Osteoblast (primary cell): ENCODE data around the gene CARTPT. TPM values are rescaled to one million over a fixed set of nuclear protein-coding genes. Genes with fewer than 3 reads are reported as not detected.

ENCODE experiments used
- DNase-seq: peaks from one replicate; pipeline ENCODE4 v3.0.0; 2011; ENCODE audit warnings: low spot score, mixed read lengths; ENCODE audit not compliant: insufficient read length; ENCODE audit errors: missing footprints
- H2AFZ ChIP-seq: 2 replicates; pipeline ENCODE4 v1.6.0; 2011; ENCODE audit warnings: mild to moderate bottlenecking, low read length
- H3K27ac ChIP-seq: 2 replicates; pipeline ENCODE4 v1.5.1; 2011; ENCODE audit warnings: mild to moderate bottlenecking, low read depth, low read length, moderate library complexity
- H3K27me3 ChIP-seq: 2 replicates; pipeline ENCODE4 v1.6.0; 2012; ENCODE audit warnings: mild to moderate bottlenecking, control low read depth, inconsistent platforms, low read length, moderate library complexity; ENCODE audit not compliant: insufficient read depth
- H3K36me3 ChIP-seq: 2 replicates; pipeline ENCODE4 v1.5.1; 2011; ENCODE audit warnings: mild to moderate bottlenecking, low read length, control low read depth, moderate library complexity; ENCODE audit not compliant: insufficient read depth
- H3K4me1 ChIP-seq: 2 replicates; pipeline ENCODE4 v1.5.1; 2011; ENCODE audit warnings: mild to moderate bottlenecking, low read length, control low read depth, moderate library complexity; ENCODE audit not compliant: insufficient read depth
- H3K4me2 ChIP-seq: 2 replicates; pipeline ENCODE4 v1.6.0; 2011; ENCODE audit warnings: mild to moderate bottlenecking, low read length; ENCODE audit not compliant: insufficient read depth
- H3K4me3 ChIP-seq: fragments of 200-600 bp; sonication (generic); 3 replicates; pipeline ENCODE4 v1.5.1; 2012; ENCODE audit warnings: mild to moderate bottlenecking, low read length, inconsistent platforms; ENCODE audit not compliant: insufficient read depth
- H3K79me2 ChIP-seq: 2 replicates; pipeline ENCODE4 v1.6.0; 2012; ENCODE audit warnings: mild to moderate bottlenecking, low read length, control low read depth, inconsistent platforms; ENCODE audit not compliant: insufficient read depth
- H3K9me3 ChIP-seq: 2 replicates; pipeline ENCODE4 v1.5.1; 2011; ENCODE audit warnings: low read depth, low read length, control low read depth
- H4K20me1 ChIP-seq: 2 replicates; pipeline ENCODE4 v1.6.0; 2012; ENCODE audit warnings: mild to moderate bottlenecking, low read length, control low read depth; ENCODE audit not compliant: insufficient read depth
- total RNA-seq: library from RNA; depleted of rRNA; stranded (reverse); fragments of >200 nt; gene quantifications from 2 replicates; pipeline ENCODE4 v1.2.3, GENCODE V29; 2012
- TF ChIP-seq, protein P1 (sequence below): IDR thresholded peaks from 2 replicates; pipeline ENCODE4 v1.5.1; 2011; ENCODE audit warnings: mild to moderate bottlenecking, low read depth, low read length, moderate library complexity; ENCODE audit errors: extremely low read depth

CARTPT gene
- not detected in 2 replicates for total RNA-seq

DNA sequence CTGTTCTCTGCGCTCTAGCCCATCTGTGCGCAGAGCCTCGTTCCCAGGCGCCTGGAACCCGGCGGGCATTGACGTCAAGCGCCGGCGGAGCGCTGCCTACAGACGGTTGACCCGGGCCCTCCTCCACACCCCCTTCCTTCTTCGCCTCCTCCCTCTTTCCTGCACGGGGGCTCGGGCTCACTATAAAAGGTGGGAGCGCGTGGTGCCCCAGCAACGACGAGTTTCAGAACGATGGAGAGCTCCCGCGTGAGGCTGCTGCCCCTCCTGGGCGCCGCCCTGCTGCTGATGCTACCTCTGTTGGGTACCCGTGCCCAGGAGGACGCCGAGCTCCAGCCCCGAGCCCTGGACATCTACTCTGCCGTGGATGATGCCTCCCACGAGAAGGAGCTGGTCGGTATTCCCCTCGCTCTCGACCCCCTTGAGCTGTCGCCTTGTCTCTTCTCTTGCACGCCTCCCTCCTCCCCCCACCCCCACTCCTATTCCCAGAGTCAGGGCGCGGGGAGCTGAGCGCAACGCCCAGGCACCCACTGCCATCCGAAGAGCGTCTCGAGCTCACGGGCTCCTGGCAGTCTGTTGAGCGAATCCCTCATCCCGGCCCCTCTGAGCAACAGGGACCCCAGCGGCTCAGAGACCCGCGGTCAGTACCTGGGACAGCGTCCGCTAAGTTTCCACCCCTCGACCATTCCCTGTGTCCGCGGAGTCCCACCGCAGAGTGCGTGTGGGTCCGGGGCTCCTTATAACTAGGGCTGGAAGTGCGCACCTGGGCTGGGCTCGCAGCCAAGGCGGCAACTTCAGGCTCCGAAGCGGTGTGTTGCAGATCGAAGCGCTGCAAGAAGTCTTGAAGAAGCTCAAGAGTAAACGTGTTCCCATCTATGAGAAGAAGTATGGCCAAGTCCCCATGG is at the start of gene CARTPT:
Gene CARTPT, plus strand, starts transcription at position 213 of the 902 bp plus-strand sequence. Its CDS starts 19 bp downstream, at position 232.
- Histone ChIP-seq H3K4me3 (no peak within 1 kb of the TSS), H3K36me3 (no peaks in the 10 kb centered on the region), H3K27me3 (peaks cover 57% of the 10 kb centered on the region), H3K4me2 (no peak within 1 kb of the TSS), H3K27ac (no peak within 1 kb of the TSS), H3K79me2 (no peaks in the 10 kb centered on the region), H4K20me1 (no peaks in the 10 kb centered on the region), H2AFZ (no peak within 1 kb of the TSS), H3K9me3 (no peaks in the 10 kb centered on the region), H3K4me1 (no peaks in the 10 kb centered on the region)
- DNase-seq, result no peak
- TF ChIP-seq, protein P1, sequence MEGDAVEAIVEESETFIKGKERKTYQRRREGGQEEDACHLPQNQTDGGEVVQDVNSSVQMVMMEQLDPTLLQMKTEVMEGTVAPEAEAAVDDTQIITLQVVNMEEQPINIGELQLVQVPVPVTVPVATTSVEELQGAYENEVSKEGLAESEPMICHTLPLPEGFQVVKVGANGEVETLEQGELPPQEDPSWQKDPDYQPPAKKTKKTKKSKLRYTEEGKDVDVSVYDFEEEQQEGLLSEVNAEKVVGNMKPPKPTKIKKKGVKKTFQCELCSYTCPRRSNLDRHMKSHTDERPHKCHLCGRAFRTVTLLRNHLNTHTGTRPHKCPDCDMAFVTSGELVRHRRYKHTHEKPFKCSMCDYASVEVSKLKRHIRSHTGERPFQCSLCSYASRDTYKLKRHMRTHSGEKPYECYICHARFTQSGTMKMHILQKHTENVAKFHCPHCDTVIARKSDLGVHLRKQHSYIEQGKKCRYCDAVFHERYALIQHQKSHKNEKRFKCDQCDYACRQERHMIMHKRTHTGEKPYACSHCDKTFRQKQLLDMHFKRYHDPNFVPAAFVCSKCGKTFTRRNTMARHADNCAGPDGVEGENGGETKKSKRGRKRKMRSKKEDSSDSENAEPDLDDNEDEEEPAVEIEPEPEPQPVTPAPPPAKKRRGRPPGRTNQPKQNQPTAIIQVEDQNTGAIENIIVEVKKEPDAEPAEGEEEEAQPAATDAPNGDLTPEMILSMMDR, result no peak

GRCh38 chr5:71677977-71678376 is 41.1 kb upstream of the CARTPT start:
- TF ChIP-seq, protein P1, result no peak
- DNase-seq, result no peak
- Histone ChIP-seq H3K4me2 (no peak overlapping the region), H3K4me1 (no peaks in the 10 kb centered on the region), H3K79me2 (no peaks in the 10 kb centered on the region), H3K9me3 (no peaks in the 10 kb centered on the region), H3K27me3 (peaks cover 25% of the 10 kb centered on the region), H3K36me3 (no peaks in the 10 kb centered on the region), H2AFZ (no peak overlapping the region), H3K27ac (no peak overlapping the region), H4K20me1 (no peaks in the 10 kb centered on the region), H3K4me3 (no peak overlapping the region)

DNA sequence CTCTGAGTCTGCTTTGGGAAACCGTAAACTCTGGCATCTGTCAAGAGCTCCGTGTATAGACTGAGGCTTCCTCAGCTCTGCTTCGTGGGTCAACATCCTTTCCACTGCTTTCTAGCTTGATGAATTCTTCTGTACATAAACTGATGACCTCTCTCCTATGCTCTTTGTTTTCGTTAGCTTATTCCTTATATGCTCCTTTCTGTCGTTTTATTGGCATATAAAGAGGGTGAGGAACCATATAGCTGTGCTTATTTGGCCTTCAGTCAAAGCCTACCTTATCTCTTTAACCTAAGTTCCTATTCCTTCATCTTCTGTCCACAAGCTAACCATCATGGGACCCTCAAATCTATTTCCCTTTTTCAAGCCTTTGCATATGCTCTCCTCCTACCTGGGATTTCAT is 39.4 kb upstream of the CARTPT start:
- Histone ChIP-seq H3K36me3 (no peaks in the 10 kb centered on the region), H4K20me1 (no peaks in the 10 kb centered on the region), H3K27me3 (peaks cover 25% of the 10 kb centered on the region), H3K4me3 (no peak overlapping the region), H2AFZ (no peak overlapping the region), H3K4me2 (no peak overlapping the region), H3K27ac (no peak overlapping the region), H3K9me3 (no peaks in the 10 kb centered on the region), H3K79me2 (no peaks in the 10 kb centered on the region), H3K4me1 (no peaks in the 10 kb centered on the region)
- TF ChIP-seq, protein P1, result no peak
- DNase-seq, result no peak

DNA sequence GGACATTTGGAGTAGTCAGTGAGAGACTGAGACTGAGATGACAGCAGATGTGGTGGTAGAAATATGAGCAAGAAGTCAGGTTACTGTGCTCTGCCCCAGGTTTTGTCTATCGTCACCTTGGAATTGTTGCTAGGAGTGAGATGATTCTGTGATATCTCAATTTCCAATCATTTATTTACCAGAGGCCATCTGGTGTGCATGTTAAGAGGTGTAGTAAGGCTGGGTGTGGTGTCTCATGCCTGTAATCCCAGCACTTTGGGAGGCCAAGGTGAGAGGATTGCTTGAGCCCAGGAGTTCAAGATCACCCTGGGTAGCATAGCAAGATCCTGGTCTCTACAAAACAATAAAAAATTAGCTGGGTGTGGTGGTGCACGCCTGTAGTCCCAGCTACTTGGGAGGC is 38.6 kb upstream of the CARTPT start:
- Histone ChIP-seq H3K27ac (no peak overlapping the region), H4K20me1 (no peaks in the 10 kb centered on the region), H3K79me2 (no peaks in the 10 kb centered on the region), H2AFZ (no peak overlapping the region), H3K36me3 (no peaks in the 10 kb centered on the region), H3K27me3 (peaks cover 25% of the 10 kb centered on the region), H3K9me3 (no peaks in the 10 kb centered on the region), H3K4me2 (no peak overlapping the region), H3K4me1 (no peaks in the 10 kb centered on the region), H3K4me3 (no peak overlapping the region)
- TF ChIP-seq, protein P1, result no peak
- no peak for DNase-seq
